GM21390 (cell line): Measurements from ENCODE around the gene ITGA11.
"Not testable (repeated sequence)": the region's sequence is repeated elsewhere in the genome, so short reads cannot be mapped to it uniquely, and the experiment has no call there.

ENCODE experiments used
- ATAC-seq: cut with Tn5 transposase; IDR thresholded peaks from one replicate; pipeline ENCODE4 v1.9.1; 2021; ENCODE audit not compliant: unreplicated experiment

ITGA11 gene

GRCh38 chr15:68424754-68425390 is 7.1 kb downstream of the ITGA11 start:
- ATAC-seq, result no peak

GRCh38 chr15:68423359-68424296 is 8.3 kb downstream of the ITGA11 start:
- no peak for ATAC-seq

- not testable (repeated sequence) for ATAC-seq
These were observed 9.4 kb downstream of the ITGA11 start for GRCh38 chr15:68422403-68423145.

- ATAC-seq, result no peak
These were observed 10.1 kb downstream of the ITGA11 start for GRCh38 chr15:68421798-68422402.

- no peak for ATAC-seq
These were observed 10.8 kb downstream of the ITGA11 start for GRCh38 chr15:68421115-68421551.

GRCh38 chr15:68420186-68420684 is 11.7 kb downstream of the ITGA11 start:
- ATAC-seq, result no peak

- ATAC-seq, result no peak
These were observed 12.4 kb downstream of the ITGA11 start for GRCh38 chr15:68419301-68420175.

GRCh38 chr15:68418611-68419161 is 13.3 kb downstream of the ITGA11 start:
- ATAC-seq, result no peak

GRCh38 chr15:68417897-68418296 is 14.1 kb downstream of the ITGA11 start:
- no peak for ATAC-seq

GRCh38 chr15:68417051-68417450 is 14.9 kb downstream of the ITGA11 start:
- ATAC-seq, result no peak

- ATAC-seq, result no peak
These were observed 15.8 kb downstream of the ITGA11 start for GRCh38 chr15:68416158-68416535.

- ATAC-seq, result no peak
These were observed 16.3 kb downstream of the ITGA11 start for GRCh38 chr15:68415501-68416157.

GRCh38 chr15:68415061-68415460 is 16.9 kb downstream of the ITGA11 start:
- ATAC-seq, result no peak

GRCh38 chr15:68414591-68414990 is 17.4 kb downstream of the ITGA11 start:
- no peak for ATAC-seq

GRCh38 chr15:68414206-68414555 is 17.8 kb downstream of the ITGA11 start:
- no peak for ATAC-seq

- ATAC-seq, result no peak
These were observed 18.4 kb downstream of the ITGA11 start for GRCh38 chr15:68413363-68414205.

GRCh38 chr15:68412218-68412617 is 19.7 kb downstream of the ITGA11 start:
- ATAC-seq, result no peak

- ATAC-seq, result no peak
These were observed 20.2 kb downstream of the ITGA11 start for GRCh38 chr15:68411735-68412134.
